Measurements from ENCODE around the gene VWA8. TPM values are rescaled to one million over a fixed set of nuclear protein-coding genes. Genes with fewer than 3 reads are reported as not detected.

The VWA8 gene
- total RNA-seq, 4 donors from 2014 or later = 12.0 to 34.0 (median 16.6) TPM

DNA sequence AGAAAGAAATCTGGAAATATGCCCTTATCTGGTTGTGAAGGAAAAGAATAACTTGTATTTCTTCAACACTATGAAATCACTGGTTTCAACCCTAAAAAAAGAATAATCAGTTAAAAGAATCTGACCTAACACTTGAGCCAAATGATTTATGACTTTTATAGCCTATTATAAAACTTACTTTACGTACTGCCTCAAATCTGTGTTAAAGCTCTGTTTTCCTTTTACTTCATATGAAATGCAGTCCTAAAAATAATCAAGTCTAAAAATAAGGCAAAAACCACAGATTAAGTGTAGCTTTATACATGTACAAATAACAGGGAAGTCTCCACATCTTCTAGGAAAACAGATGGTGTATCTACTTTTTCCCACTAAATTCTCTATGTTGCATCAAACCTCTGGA is 101.3 kb downstream of the VWA8 start:
- no peaks in the 10 kb centered on the region for H3K4me1 ChIP-seq
- H3K36me3 ChIP-seq = peaks cover 16% of the 10 kb centered on the region
- no peak overlapping the region for H3K4me3 ChIP-seq
- TF ChIP-seq POLR2AphosphoS5 (IDR thresholded peaks at IDR 0.05) (no peak), POLR2A (IDR thresholded peaks at IDR 0.05) (no peak), EP300 (IDR thresholded peaks at IDR 0.05) (no peak)
- TF ChIP-seq, protein P1, sequence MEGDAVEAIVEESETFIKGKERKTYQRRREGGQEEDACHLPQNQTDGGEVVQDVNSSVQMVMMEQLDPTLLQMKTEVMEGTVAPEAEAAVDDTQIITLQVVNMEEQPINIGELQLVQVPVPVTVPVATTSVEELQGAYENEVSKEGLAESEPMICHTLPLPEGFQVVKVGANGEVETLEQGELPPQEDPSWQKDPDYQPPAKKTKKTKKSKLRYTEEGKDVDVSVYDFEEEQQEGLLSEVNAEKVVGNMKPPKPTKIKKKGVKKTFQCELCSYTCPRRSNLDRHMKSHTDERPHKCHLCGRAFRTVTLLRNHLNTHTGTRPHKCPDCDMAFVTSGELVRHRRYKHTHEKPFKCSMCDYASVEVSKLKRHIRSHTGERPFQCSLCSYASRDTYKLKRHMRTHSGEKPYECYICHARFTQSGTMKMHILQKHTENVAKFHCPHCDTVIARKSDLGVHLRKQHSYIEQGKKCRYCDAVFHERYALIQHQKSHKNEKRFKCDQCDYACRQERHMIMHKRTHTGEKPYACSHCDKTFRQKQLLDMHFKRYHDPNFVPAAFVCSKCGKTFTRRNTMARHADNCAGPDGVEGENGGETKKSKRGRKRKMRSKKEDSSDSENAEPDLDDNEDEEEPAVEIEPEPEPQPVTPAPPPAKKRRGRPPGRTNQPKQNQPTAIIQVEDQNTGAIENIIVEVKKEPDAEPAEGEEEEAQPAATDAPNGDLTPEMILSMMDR (IDR thresholded peaks at IDR 0.05) = no peak
- no peak for DNase-seq (ENCODE audit: low spot score in 2 of 2)
- 77% methylated on average over 1 of the region's 1 CpG for WGBS
- H3K27ac ChIP-seq = no peak overlapping the region
- no peaks in the 10 kb centered on the region for H3K27me3 ChIP-seq
- H3K9me3 ChIP-seq = no peaks in the 10 kb centered on the region

DNA sequence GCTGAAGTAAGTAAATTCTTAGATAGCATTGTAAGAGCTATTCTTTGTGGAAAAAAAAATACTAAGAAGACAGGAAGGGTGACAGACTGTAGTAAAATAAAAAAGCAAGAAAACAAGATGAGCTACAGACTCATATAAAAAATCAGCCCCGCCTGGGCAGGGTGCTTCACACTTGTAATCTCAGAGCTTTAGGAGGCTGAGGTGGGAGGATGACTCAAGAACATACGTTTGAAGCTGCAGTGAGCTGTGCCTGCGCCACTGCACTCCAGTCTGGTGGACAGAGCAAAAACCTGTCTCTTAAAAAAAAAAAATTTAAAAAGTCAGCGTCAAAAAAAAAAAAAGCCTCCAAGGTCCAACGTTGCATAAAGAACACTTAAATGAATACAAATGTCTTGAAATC is 102.1 kb downstream of the VWA8 start:
- Histone ChIP-seq H3K36me3 (peaks cover 14% of the 10 kb centered on the region), H3K9me3 (no peaks in the 10 kb centered on the region), H3K27ac (no peak overlapping the region), H3K4me1 (no peaks in the 10 kb centered on the region), H3K27me3 (no peaks in the 10 kb centered on the region), H3K4me3 (no peak overlapping the region)
- no peak for TF ChIP-seq EP300 (IDR thresholded peaks at IDR 0.05)
- TF ChIP-seq POLR2A (IDR thresholded peaks at IDR 0.05) = no peak
- TF ChIP-seq POLR2AphosphoS5 (IDR thresholded peaks at IDR 0.05) = no peak
- TF ChIP-seq, protein P1 (IDR thresholded peaks at IDR 0.05) = no peak
- whole genome bisulfite sequencing = 78% methylated on average over 5 of the region's 5 CpGs
- no peak for DNase-seq (ENCODE audit: low spot score in 2 of 2)

DNA sequence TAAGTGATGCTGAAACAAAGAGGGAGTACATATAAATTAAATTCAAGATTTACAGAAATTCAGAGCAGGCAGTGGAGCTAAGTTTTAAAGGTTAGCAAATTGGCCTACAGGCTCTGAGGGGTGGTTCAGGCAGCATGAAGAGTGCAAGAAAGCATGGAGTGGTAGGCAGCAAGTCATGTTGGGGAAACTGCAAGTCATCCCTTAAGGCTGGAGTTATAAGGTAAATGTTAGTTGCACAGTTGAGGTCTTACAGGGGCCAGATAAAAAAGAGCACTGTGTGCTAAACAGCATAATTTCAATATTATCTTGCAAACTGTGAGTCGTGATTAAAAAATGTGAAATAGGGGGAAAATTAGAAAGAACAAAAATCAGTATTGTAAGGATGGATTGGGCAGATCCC is 106.2 kb downstream of the VWA8 start:
- peaks cover 12% of the 10 kb centered on the region for H3K36me3 ChIP-seq

DNA sequence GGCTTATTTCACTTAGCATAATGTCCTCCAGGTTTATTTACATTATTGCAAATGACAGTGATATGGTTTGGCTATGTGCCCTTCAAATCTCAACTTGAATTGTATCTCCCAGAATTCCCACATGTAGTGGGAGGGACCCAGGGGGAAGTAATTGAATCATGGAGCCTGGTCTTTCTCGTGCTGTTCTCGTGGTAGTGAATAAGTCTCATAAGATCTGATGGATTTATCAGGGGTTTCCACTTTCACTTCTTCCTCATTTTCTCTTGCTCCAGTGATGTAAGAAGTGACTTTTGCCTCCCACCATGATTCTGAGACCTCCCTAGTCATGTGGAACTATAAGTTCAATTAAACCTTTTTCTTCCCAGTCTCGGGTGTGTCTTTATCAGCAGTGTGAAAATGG is 109.6 kb downstream of the VWA8 start:
- Histone ChIP-seq H3K9me3 (no peaks in the 10 kb centered on the region), H3K4me1 (no peaks in the 10 kb centered on the region), H3K27ac (no peak overlapping the region), H3K36me3 (peaks cover 5% of the 10 kb centered on the region), H3K27me3 (no peaks in the 10 kb centered on the region), H3K4me3 (no peak overlapping the region)
- TF ChIP-seq, protein P1 (IDR thresholded peaks at IDR 0.05) = no peak
- no peak for TF ChIP-seq POLR2A (IDR thresholded peaks at IDR 0.05)
- DNase-seq (ENCODE audit: low spot score in 2 of 2) = no peak
- 86% methylated on average over 3 of the region's 3 CpGs for WGBS

More for the DNA sequence above, 106.2 kb downstream of the VWA8 start:
- H3K4me1 ChIP-seq = no peaks in the 10 kb centered on the region
- H3K4me3 ChIP-seq = no peak overlapping the region
- TF ChIP-seq POLR2AphosphoS5 (IDR thresholded peaks at IDR 0.05) (no peak), POLR2A (IDR thresholded peaks at IDR 0.05) (no peak), EP300 (IDR thresholded peaks at IDR 0.05) (no peak)
- TF ChIP-seq, protein P1 (IDR thresholded peaks at IDR 0.05) = no peak
- no peaks in the 10 kb centered on the region for H3K27me3 ChIP-seq
- no peak for DNase-seq (ENCODE audit: low spot score in 2 of 2)
- H3K9me3 ChIP-seq = no peaks in the 10 kb centered on the region
- H3K27ac ChIP-seq = no peak overlapping the region
- WGBS = 96% methylated on average over 1 of the region's 1 CpG

DNA sequence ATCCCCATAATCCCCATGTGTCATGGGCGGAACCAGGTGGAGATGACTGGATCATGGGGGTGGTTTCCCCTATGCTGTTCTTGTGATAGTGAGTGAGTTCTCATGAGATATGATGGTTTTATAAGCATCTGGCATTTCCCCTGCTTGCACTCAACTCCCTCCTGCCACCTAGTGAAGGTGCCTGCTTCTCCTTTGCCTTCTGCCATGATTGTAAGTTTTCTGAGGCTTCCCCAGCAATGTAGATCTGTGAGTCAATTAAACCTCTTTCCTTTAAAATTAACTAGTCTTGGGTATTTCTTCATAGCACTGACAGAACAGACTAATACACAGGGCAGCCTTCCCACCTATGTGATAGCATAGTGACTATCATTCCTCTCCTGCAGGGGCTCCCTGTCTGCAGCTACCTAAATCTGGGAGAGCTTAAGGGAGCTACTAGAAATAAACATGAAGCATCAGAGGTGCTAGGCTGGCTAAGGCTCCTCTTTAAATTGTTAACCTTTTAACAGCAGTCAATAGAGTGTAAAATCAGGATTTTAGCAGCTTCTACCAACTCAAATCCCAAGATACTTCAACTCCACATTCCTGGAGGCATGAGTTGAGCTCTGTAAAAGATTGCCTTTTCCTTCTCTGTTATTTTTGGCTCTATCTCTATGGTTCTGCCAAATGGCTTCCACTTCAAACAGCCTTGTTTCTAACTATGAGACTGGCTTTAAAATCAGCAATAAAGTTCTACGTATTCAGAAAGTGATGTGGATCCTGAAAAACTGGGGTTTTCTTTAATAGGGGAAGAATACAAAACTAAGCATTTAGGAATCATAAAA is 112.3 kb downstream of the VWA8 start:
- H3K27ac ChIP-seq = no peak overlapping the region
- H3K27me3 ChIP-seq = no peaks in the 10 kb centered on the region
- 89% methylated on average over 2 of the region's 2 CpGs for WGBS
- no peak overlapping the region for H3K4me3 ChIP-seq
- no peaks in the 10 kb centered on the region for H3K4me1 ChIP-seq
- TF ChIP-seq POLR2AphosphoS5 (IDR thresholded peaks at IDR 0.05) (no peak), POLR2A (IDR thresholded peaks at IDR 0.05) (no peak), EP300 (IDR thresholded peaks at IDR 0.05) (no peak)
- TF ChIP-seq, protein P1 (IDR thresholded peaks at IDR 0.05) = no peak
- peaks cover 2% of the 10 kb centered on the region for H3K36me3 ChIP-seq
- DNase-seq (ENCODE audit: low spot score in 2 of 2) = no peak
- no peaks in the 10 kb centered on the region for H3K9me3 ChIP-seq
